Measurements from ENCODE around the gene TMEM184B. TPM values are rescaled to one million over a fixed set of nuclear protein-coding genes. Genes with fewer than 3 reads are reported as not detected.

Gene TMEM184B
- total and polyA plus RNA-seq, 2 of the 8 experiments (the other 6 are each of a cell fraction or from before 2014, with no cell fraction given): 41.6 to 81.0 TPM

GRCh38 chr22:38310518-38311322 lies 37.9 kb upstream of the TMEM184B start:
- FAIRE-seq: no peak
- peaks cover 9 to 41% (median 28%) of the 10 kb centered on the region in 4 experiments for H3K4me1 ChIP-seq (replicated peaks in 1 of 4; ENCODE audit: control insufficient read depth in 3 of 4, insufficient read depth in 4 of 4, low read length in 3 of 4)
- H3K18ac ChIP-seq (ENCODE audit: extremely low read depth, low read length): peak overlapping the region; percentile 51; the same call in 1 of the 2 replicates
- peaks cover 4% of the 10 kb centered on the region; the same call in 1 of the 2 replicates for H3K23me2 ChIP-seq (ENCODE audit: low read depth, low read length)
- no peak overlapping the region for H2BK15ac ChIP-seq (ENCODE audit: low read length)
- WGBS, 2 experiments (ENCODE audit: extremely low coverage in 1 of 2, insufficient coverage in 1 of 2, insufficient read length in 1 of 2, insufficient replicate concordance in 2 of 2, low coverage in 1 of 2, low lambda C conversion rate in 2 of 2, missing lambda C conversion rate in 1 of 2): 85% methylated on average over 18 of the region's 18 CpGs; no CpG with 5 or more reads in 1 of the 2 experiments
- no peak for DNase-seq (ENCODE audit: low read depth in 1 of 2, low spot score in 2 of 2)
- no peak overlapping the region for H2AK5ac ChIP-seq (ENCODE audit: low read depth, low read length)
- peaks cover 19 to 65% (median 26%) of the 10 kb centered on the region in 4 experiments; a peak in 6 of 8 replicates for H3K36me3 ChIP-seq (ENCODE audit: control insufficient read depth in 2 of 4, insufficient read depth in 4 of 4, low read length in 3 of 4)
- H4K91ac ChIP-seq (replicated peaks; ENCODE audit: insufficient read length, low read length): no peak overlapping the region
- H2BK12ac ChIP-seq (ENCODE audit: low read depth, low read length): no peak overlapping the region
- no peaks in the 10 kb centered on the region for H3K27me3 ChIP-seq (replicated peaks in 1 of 4; ENCODE audit: control insufficient read depth in 3 of 4, extremely low read depth in 1 of 4, insufficient read depth in 3 of 4, low read length in 3 of 4)
- no peak overlapping the region for H4K8ac ChIP-seq (ENCODE audit: extremely low read depth, insufficient read depth, low read length)
- CTCF ChIA-PET (ENCODE audit: partially characterized antibody): interaction anchor here (0.9 to 4.4 kb wide), 6 partner anchors 12 to 49 kb away, joined by 3 to 24 read pairs (median 4); no protein-coding TSS in a partner anchor
- no peak overlapping the region for H2BK5ac ChIP-seq (ENCODE audit: low read depth, low read length)
- H2AFZ ChIP-seq (ENCODE audit: low read length): no peak overlapping the region
- H3K56ac ChIP-seq (replicated peaks; ENCODE audit: insufficient read length, low read depth, low read length): no peak overlapping the region
- no peak overlapping the region; a peak in 1 of 4 replicates for H3K4me2 ChIP-seq (ENCODE audit: insufficient read depth in 1 of 2, low read depth in 2 of 2, low read length in 2 of 2)
- no peak overlapping the region for H3K4me3 ChIP-seq (ENCODE audit: extremely low read depth in 1 of 4, insufficient read depth in 2 of 4, low read depth in 3 of 4, low read length in 4 of 4)
- no peak overlapping the region for H4K5ac ChIP-seq (ENCODE audit: insufficient read length, low read depth, low read length)
- H3K79me1 ChIP-seq (ENCODE audit: low read depth, low read length): peaks cover 29% of the 10 kb centered on the region
- POLR2A ChIA-PET (ENCODE audit: partially characterized antibody): interaction anchor here (0.8 to 7.6 kb wide), 7 partner anchors 13 to 40 kb away, joined by 3 to 77 read pairs (median 4); no protein-coding TSS in a partner anchor
- no peak overlapping the region for H3K14ac ChIP-seq (ENCODE audit: insufficient read length)
- H3K4ac ChIP-seq (replicated peaks; ENCODE audit: insufficient read length, low read depth, low read length): no peak overlapping the region
- no peaks in the 10 kb centered on the region for H3K9me3 ChIP-seq (ENCODE audit: insufficient read depth in 2 of 2, low read depth in 1 of 2, low read length in 1 of 2)
- peaks cover 65 to 98% of the 10 kb centered on the region in 2 experiments for H3K79me2 ChIP-seq (ENCODE audit: control insufficient read depth in 1 of 2, insufficient read depth in 2 of 2, low read length in 2 of 2)
- peaks cover 62 to 74% of the 10 kb centered on the region in 2 experiments for H4K20me1 ChIP-seq (replicated peaks in 1 of 2; ENCODE audit: control insufficient read depth in 1 of 2, insufficient read depth in 2 of 2, low read length in 2 of 2)
- 0 out of 2 replicates have a peak overlapping the region, but pooled peaks have one; percentile 29 for H3K27ac ChIP-seq (ENCODE audit: low read depth, low read length)
- H2BK120ac ChIP-seq (replicated peaks; ENCODE audit: low read depth, low read length): no peak overlapping the region
- no peak overlapping the region; a peak in 2 of 7 replicates for H3K9ac ChIP-seq (replicated peaks in 1 of 4; ENCODE audit: extremely low read depth in 1 of 4, low read depth in 3 of 4, low read length in 3 of 4)
- no peak overlapping the region for H2BK20ac ChIP-seq (ENCODE audit: low read length)
- H3K23ac ChIP-seq (ENCODE audit: insufficient read length): no peak overlapping the region
- TF ChIP-seq EGR1 (IDR thresholded peaks at IDR 0.05; ENCODE audit: borderline replicate concordance, low read depth, low read length): no peak
- no peak for TF ChIP-seq SIX5 (IDR thresholded peaks at IDR 0.05; ENCODE audit: low read depth, low read length)
- TF ChIP-seq POU5F1 (IDR thresholded peaks at IDR 0.05; ENCODE audit: low read depth, low read length): no peak
- no peak for TF ChIP-seq HDAC6 (IDR thresholded peaks at IDR 0.05; ENCODE audit: low read depth, low read length)
- TF ChIP-seq SIRT6 (IDR thresholded peaks at IDR 0.05; ENCODE audit: low read length): no peak
- no peak for TF ChIP-seq CBX8 (IDR thresholded peaks at IDR 0.05; ENCODE audit: borderline replicate concordance, low read depth, low read length)
- no peak for TF ChIP-seq BCL11A (IDR thresholded peaks at IDR 0.05; ENCODE audit: low read depth in 2 of 2, low read length in 2 of 2)
- TF ChIP-seq RNF2 (IDR thresholded peaks at IDR 0.05; ENCODE audit: borderline replicate concordance, low read depth, low read length, missing control alignments, poor library complexity, severe bottlenecking): no peak
- no peak for TF ChIP-seq KDM4A (IDR thresholded peaks at IDR 0.05; ENCODE audit: low read depth, low read length, severe bottlenecking)
- no peak for TF ChIP-seq TBP (IDR thresholded peaks at IDR 0.05; ENCODE audit: low read depth, low read length)
- TF ChIP-seq GTF2F1 (IDR thresholded peaks at IDR 0.05; ENCODE audit: borderline replicate concordance, low read depth, low read length): no peak
- no peak for TF ChIP-seq CTBP2 (IDR thresholded peaks at IDR 0.05; ENCODE audit: borderline replicate concordance, insufficient read depth, insufficient read length, low read length)
